CD14-positive monocyte (primary cell): ENCODE measurements around the gene RREB1. TPM values are rescaled to one million over a fixed set of nuclear protein-coding genes. Genes with fewer than 3 reads are reported as not detected.

Experiments used
- DNase-seq, 3 donors: peaks; one replicate each; pipeline ENCODE4 v3.0.0-alpha.2; 2011 to 2022
- H2AFZ ChIP-seq: 2 replicates; pipeline ENCODE4 v1.6.0; 2012; ENCODE audit warnings: mild to moderate bottlenecking, low read depth, low read length, inconsistent platforms; ENCODE audit not compliant: insufficient read depth, poor library complexity, severe bottlenecking
- H3K27ac ChIP-seq, 2 donors: 1 replicate in 1 of 2; 2 replicates in 1 of 2; pipeline ENCODE4 v1.5.1; 2012 to 2013; ENCODE audit warnings: low read length in 2 of 2, control low read depth in 1 of 2, inconsistent platforms in 1 of 2, low read depth in 1 of 2, mild to moderate bottlenecking in 1 of 2
- H3K27me3 ChIP-seq, 2 donors: one replicate each; pipeline versions ENCODE4 v1.6.0 to v1.6.1; 2011 to 2013; ENCODE audit warnings: low read length in 2 of 2; ENCODE audit not compliant: control insufficient read depth in 2 of 2, insufficient read depth in 2 of 2
- H3K36me3 ChIP-seq, 2 donors: replicated peaks in 1 of 2; 1 replicate in 1 of 2; 2 replicates in 1 of 2; pipeline versions ENCODE4 v1.5.1 to v1.6.1; 2012 to 2013; ENCODE audit warnings: low read length in 2 of 2, control low read depth in 1 of 2, inconsistent platforms in 1 of 2, mild to moderate bottlenecking in 1 of 2; ENCODE audit not compliant: insufficient read depth in 2 of 2, control insufficient read depth in 1 of 2
- H3K4me1 ChIP-seq, 2 donors: 1 replicate in 1 of 2; 2 replicates in 1 of 2; pipeline versions ENCODE4 v1.5.1 to v1.6.1; 2012 to 2013; ENCODE audit warnings: low read length in 2 of 2, control low read depth in 1 of 2, inconsistent platforms in 1 of 2, mild to moderate bottlenecking in 1 of 2, moderate library complexity in 1 of 2; ENCODE audit not compliant: insufficient read depth in 2 of 2, control insufficient read depth in 1 of 2
- H3K4me2 ChIP-seq: replicated peaks from 2 replicates; pipeline ENCODE3; 2012; ENCODE audit warnings: low read length, moderate library complexity, mild to moderate bottlenecking; ENCODE audit not compliant: poor library complexity, severe bottlenecking; ENCODE audit errors: extremely low read depth
- H3K4me3 ChIP-seq, 3 experiments: fragments of 200-600 bp in 1 of 3; sonication (generic) in 1 of 3; replicated peaks in 1 of 3; 1 replicate in 2 of 3; 2 replicates in 1 of 3; pipeline ENCODE4 v1.5.1; 2011 to 2013; ENCODE audit warnings: low read length in 3 of 3, mild to moderate bottlenecking in 3 of 3, control low read depth in 2 of 3, low read depth in 2 of 3, inconsistent platforms in 1 of 3, moderate library complexity in 1 of 3
- H3K79me2 ChIP-seq: 2 replicates; pipeline ENCODE4 v1.6.0; 2012; ENCODE audit warnings: mild to moderate bottlenecking, control low read depth, inconsistent platforms, low read length, moderate library complexity; ENCODE audit not compliant: insufficient read depth
- H3K9ac ChIP-seq: 2 replicates; pipeline ENCODE4 v1.6.0; 2017; ENCODE audit warnings: low read length, mild to moderate bottlenecking; ENCODE audit not compliant: insufficient read depth, poor library complexity, severe bottlenecking
- H3K9me3 ChIP-seq, 2 donors: replicated peaks in 1 of 2; 1 replicate in 1 of 2; 2 replicates in 1 of 2; pipeline versions ENCODE4 v1.5.1 to v1.6.1; 2012 to 2013; ENCODE audit warnings: low read length in 2 of 2, control low read depth in 1 of 2; ENCODE audit not compliant: control insufficient read depth in 1 of 2, insufficient read depth in 1 of 2
- H4K20me1 ChIP-seq: 2 replicates; pipeline ENCODE4 v1.6.0; 2012; ENCODE audit warnings: mild to moderate bottlenecking, low read length, control low read depth, moderate library complexity; ENCODE audit not compliant: insufficient read depth
- H3K27ac Mint-ChIP-seq, 7 donors: one replicate each; pipeline ENCODE4 v1.8.0; 2020; ENCODE audit warnings: mild to moderate bottlenecking in 7 of 7, mixed read lengths in 7 of 7, moderate library complexity in 6 of 7, inconsistent platforms in 2 of 7
- H3K27me3 Mint-ChIP-seq, 3 donors: one replicate each; pipeline ENCODE4 v1.8.0; 2021 to 2022; ENCODE audit warnings: low read depth in 3 of 3, mild to moderate bottlenecking in 3 of 3, mixed read lengths in 3 of 3, moderate library complexity in 3 of 3, inconsistent platforms in 1 of 3
- H3K36me3 Mint-ChIP-seq, 2 donors: one replicate each; pipeline ENCODE4 v1.8.0; 2020; ENCODE audit warnings: mixed read lengths in 2 of 2, inconsistent platforms in 1 of 2, mild to moderate bottlenecking in 1 of 2
- H3K4me1 Mint-ChIP-seq: one replicate; pipeline ENCODE4 v1.8.0; 2020; ENCODE audit warnings: mild to moderate bottlenecking, mixed read lengths
- H3K4me3 Mint-ChIP-seq, 2 donors: one replicate each; pipeline ENCODE4 v1.8.0; 2020; ENCODE audit warnings: mild to moderate bottlenecking in 2 of 2, mixed read lengths in 2 of 2, moderate library complexity in 1 of 2
- H3K9me3 Mint-ChIP-seq, 7 donors: one replicate each; pipeline ENCODE4 v1.8.0; 2020 to 2022; ENCODE audit warnings: mixed read lengths in 7 of 7, mild to moderate bottlenecking in 6 of 7, moderate library complexity in 6 of 7, inconsistent platforms in 2 of 7
- WGBS: methylation state at CpG from one replicate; pipeline ENCODE4 v1.1.5; 2013; ENCODE audit warnings: missing lambda C conversion rate; ENCODE audit not compliant: insufficient coverage; 5-methylcytosine and 5-hydroxymethylcytosine counted together
- intact Hi-C, 2 donors: fragments of 100-400 bp; cut with micrococcal nuclease; formaldehyde crosslinking; loops; one replicate each; pipeline versions ENCODE4 v1.15.0 to v1.15.1; 2023
- polyA plus RNA-seq, 3 donors: library from polyadenylated mRNA; depleted of rRNA in 1 of 3; unstranded in 2 of 3; stranded (reverse) in 1 of 3; fragments of 300-500 nt in 2 of 3; fragments of >200 nt in 1 of 3; fragmentation: Illumina TruSeq in 2 of 3; gene quantifications; 1 replicate in 2 of 3; 2 replicates in 1 of 3; pipeline ENCODE4 v1.2.3, GENCODE V29; 2012 to 2021
- TF ChIP-seq, protein P1 (sequence below): fragments of 200-600 bp; IDR thresholded peaks from one replicate; pipeline ENCODE4 v1.8.0; 2022; ENCODE audit warnings: antibody characterized with exemption, mild to moderate bottlenecking

The RREB1 gene
- polyA plus RNA-seq, 3 donors, result 2.1 to 15.3 (median 5.6) TPM

DNA sequence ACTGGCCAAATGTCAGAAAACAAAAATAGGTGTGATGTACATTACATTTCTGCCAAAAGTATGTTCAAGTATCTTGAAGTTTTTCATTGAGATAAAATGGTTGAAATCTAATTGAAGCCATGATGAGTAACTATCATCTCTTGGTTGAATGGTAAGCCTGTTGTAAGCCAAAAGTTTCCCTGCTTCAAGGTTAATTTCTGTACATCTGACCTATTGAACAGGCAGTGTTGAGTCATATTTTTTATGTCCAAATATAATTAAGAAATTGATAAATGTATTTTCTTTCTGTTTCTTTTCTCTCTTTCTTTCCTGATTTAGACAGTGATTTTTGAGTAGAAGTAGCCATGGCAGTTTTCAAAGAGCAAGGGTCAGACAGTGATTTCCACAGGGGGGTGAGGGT, 4.4 kb downstream of the RREB1 start:
- Histone ChIP-seq H3K4me1 (peaks cover 40 to 76% of the 10 kb centered on the region in 2 donors), H3K27me3 (no peaks in the 10 kb centered on the region)

DNA sequence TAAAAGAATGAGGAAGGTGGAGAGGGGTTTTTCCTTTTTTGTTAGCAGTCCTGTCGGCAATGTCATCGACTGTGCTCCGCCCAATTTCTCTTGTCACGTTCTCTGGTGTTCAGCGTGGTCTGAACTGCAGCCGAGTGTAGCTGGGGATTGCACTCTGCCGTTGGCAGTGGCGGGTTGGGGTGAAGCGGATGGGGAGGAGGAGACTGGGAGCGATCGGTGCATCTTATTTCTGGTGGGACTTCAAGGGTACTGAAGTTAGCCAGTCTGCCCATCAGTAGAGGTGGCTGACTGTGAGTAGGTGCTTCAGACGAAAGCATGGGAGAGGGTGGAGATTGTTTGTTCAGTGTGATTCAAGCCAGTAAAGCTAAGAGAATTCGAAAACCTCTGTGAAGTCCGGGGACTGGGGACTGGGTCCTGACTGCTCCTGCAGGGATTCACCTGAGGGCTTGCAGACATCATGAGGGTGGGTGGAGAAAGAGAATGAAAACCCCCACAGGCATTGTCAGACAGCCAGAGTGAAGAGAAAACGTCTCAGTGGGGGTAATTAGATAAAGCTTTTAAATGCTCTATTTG, 5.1 kb downstream of the RREB1 start:
- Mint-ChIP-seq H3K4me1 (peaks cover 75% of the 10 kb centered on the region), H3K36me3 (peaks cover 2 to 8% of the 10 kb centered on the region in 2 donors), H3K9me3 (no peaks in the 10 kb centered on the region), H3K4me3 (peak overlapping the region; percentile 66 to 71), H3K27me3 (no peaks in the 10 kb centered on the region), H3K27ac (peak overlapping the region; percentile 46 to 89 (median 86))
- 11% methylated on average over 14 of the region's 15 CpGs for WGBS
- H3K4me1 ChIP-seq, result peaks cover 40 to 75% of the 10 kb centered on the region in 2 donors
- intact Hi-C loops, result no loop called here
- H3K27ac ChIP-seq, result peak overlapping the region; percentile 27 to 78
- H3K36me3 ChIP-seq, result peaks cover 0 to 6% of the 10 kb centered on the region in 2 donors
- no peaks in the 10 kb centered on the region for H3K9me3 ChIP-seq
- H2AFZ ChIP-seq, result peak overlapping the region; percentile 19
- H4K20me1 ChIP-seq, result peaks cover 80% of the 10 kb centered on the region
- H3K9ac ChIP-seq, result peak overlapping the region; percentile 15
- peak overlapping the region in 1 of 3 experiments; percentile 41 for H3K4me3 ChIP-seq
- TF ChIP-seq, protein P1, sequence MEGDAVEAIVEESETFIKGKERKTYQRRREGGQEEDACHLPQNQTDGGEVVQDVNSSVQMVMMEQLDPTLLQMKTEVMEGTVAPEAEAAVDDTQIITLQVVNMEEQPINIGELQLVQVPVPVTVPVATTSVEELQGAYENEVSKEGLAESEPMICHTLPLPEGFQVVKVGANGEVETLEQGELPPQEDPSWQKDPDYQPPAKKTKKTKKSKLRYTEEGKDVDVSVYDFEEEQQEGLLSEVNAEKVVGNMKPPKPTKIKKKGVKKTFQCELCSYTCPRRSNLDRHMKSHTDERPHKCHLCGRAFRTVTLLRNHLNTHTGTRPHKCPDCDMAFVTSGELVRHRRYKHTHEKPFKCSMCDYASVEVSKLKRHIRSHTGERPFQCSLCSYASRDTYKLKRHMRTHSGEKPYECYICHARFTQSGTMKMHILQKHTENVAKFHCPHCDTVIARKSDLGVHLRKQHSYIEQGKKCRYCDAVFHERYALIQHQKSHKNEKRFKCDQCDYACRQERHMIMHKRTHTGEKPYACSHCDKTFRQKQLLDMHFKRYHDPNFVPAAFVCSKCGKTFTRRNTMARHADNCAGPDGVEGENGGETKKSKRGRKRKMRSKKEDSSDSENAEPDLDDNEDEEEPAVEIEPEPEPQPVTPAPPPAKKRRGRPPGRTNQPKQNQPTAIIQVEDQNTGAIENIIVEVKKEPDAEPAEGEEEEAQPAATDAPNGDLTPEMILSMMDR, result no peak
- peaks cover 100% of the 10 kb centered on the region for H3K79me2 ChIP-seq
- no peaks in the 10 kb centered on the region for H3K27me3 ChIP-seq
- DNase-seq, result peak; percentile 80 to 88 (median 80)
- peak overlapping the region; percentile 43 for H3K4me2 ChIP-seq

More for the DNA sequence above, 4.4 kb downstream of the RREB1 start:
- peaks cover 74% of the 10 kb centered on the region for H4K20me1 ChIP-seq
- Mint-ChIP-seq H3K36me3 (peaks cover 2 to 8% of the 10 kb centered on the region in 2 donors), H3K4me1 (peaks cover 75% of the 10 kb centered on the region), H3K27me3 (no peaks in the 10 kb centered on the region), H3K4me3 (peak overlapping the region; percentile 66 to 71), H3K27ac (peak overlapping the region; percentile 64 to 91 (median 86)), H3K9me3 (no peaks in the 10 kb centered on the region)
- DNase-seq, result peak in 2 of 3 donors; percentile 23 to 62
- H3K4me2 ChIP-seq, result peak overlapping the region; percentile 43
- peaks cover 0 to 6% of the 10 kb centered on the region in 2 donors for H3K36me3 ChIP-seq
- peak overlapping the region in 1 of 2 donors; percentile 78 for H3K27ac ChIP-seq
- no peak overlapping the region for H3K9ac ChIP-seq
- H3K9me3 ChIP-seq, result no peaks in the 10 kb centered on the region
- TF ChIP-seq, protein P1, result no peak
- peak overlapping the region in 1 of 3 experiments; percentile 41 for H3K4me3 ChIP-seq
- H2AFZ ChIP-seq, result no peak overlapping the region
- peaks cover 100% of the 10 kb centered on the region for H3K79me2 ChIP-seq
- intact Hi-C loops, result no loop called here
